ENCODE results near the gene FBXL7. TPM values are rescaled to one million over a fixed set of nuclear protein-coding genes. Genes with fewer than 3 reads are reported as not detected.

FBXL7 gene
- polyA plus RNA-seq, 1 donor (not counting 4 experiments of a cell fraction or from before 2014, with no cell fraction given), result 0.22 TPM

- no peak for FAIRE-seq
- H2AFZ ChIP-seq (ENCODE audit: control insufficient read depth, low read length), result no peak overlapping the region
These were observed 189.9 kb downstream of the FBXL7 start for GRCh38 chr5:15689836-15690235.

DNA sequence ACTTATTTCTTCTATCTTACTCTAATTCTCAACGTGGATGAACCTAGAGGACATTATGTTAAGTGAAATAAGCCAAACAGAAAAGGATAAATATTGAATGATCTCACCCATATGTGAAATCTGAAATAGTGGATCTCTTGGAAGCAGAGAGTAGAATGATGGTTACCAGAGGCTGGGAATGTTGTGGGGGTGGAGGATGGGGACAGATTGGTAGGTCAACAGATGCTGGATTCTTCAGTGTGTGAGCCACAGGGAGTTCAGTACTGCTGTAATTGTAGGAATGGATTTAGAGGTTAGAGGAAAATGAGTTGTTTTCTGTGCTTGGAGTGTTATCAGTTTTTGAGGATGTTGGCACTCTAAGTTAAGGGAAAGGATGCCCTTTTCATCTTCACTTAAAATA, 190.6 kb downstream of the FBXL7 start:
- no peaks in the 10 kb centered on the region for H4K20me1 ChIP-seq (ENCODE audit: control insufficient read depth, extremely low read depth, insufficient read depth, low read length)
- no peak overlapping the region for H3K27ac ChIP-seq (ENCODE audit: control insufficient read depth, insufficient read depth, low read length)
- H3K9ac ChIP-seq (ENCODE audit: control insufficient read depth, extremely low read depth, insufficient read depth, low read length), result no peak overlapping the region
- H3K4me3 ChIP-seq (ENCODE audit: control insufficient read depth in 2 of 3, extremely low read depth in 1 of 3, insufficient read depth in 2 of 3, low read depth in 1 of 3, low read length in 3 of 3), result no peak overlapping the region
- dilution Hi-C loops (cut with MboI; ENCODE audit: extremely low pct_ligation_motif_present, low sequenced_read_pairs), result no loop called here
- no peaks in the 10 kb centered on the region for H3K36me3 ChIP-seq (ENCODE audit: control insufficient read depth in 2 of 2, extremely low read depth in 1 of 2, insufficient read depth in 2 of 2, low read length in 2 of 2)
- H3K27me3 ChIP-seq (ENCODE audit: control insufficient read depth, extremely low read depth, insufficient read depth, low read length), result no peaks in the 10 kb centered on the region
- H2AFZ ChIP-seq (ENCODE audit: control insufficient read depth, low read length), result no peak overlapping the region
- H3K9me1 ChIP-seq (ENCODE audit: control insufficient read depth, extremely low read depth, insufficient read depth, low read length), result no peaks in the 10 kb centered on the region
- FAIRE-seq (no peak), DNase-seq (ENCODE audit: low read depth, low spot score) (no peak)
- TF ChIP-seq EZH2 (IDR thresholded peaks at IDR 0.05; ENCODE audit: low read length), result no peak
- TF ChIP-seq, protein P1, sequence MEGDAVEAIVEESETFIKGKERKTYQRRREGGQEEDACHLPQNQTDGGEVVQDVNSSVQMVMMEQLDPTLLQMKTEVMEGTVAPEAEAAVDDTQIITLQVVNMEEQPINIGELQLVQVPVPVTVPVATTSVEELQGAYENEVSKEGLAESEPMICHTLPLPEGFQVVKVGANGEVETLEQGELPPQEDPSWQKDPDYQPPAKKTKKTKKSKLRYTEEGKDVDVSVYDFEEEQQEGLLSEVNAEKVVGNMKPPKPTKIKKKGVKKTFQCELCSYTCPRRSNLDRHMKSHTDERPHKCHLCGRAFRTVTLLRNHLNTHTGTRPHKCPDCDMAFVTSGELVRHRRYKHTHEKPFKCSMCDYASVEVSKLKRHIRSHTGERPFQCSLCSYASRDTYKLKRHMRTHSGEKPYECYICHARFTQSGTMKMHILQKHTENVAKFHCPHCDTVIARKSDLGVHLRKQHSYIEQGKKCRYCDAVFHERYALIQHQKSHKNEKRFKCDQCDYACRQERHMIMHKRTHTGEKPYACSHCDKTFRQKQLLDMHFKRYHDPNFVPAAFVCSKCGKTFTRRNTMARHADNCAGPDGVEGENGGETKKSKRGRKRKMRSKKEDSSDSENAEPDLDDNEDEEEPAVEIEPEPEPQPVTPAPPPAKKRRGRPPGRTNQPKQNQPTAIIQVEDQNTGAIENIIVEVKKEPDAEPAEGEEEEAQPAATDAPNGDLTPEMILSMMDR (optimal IDR thresholded peaks at IDR 0.05 in 1 of 3, IDR thresholded peaks at IDR 0.05 in 1 of 3, conservative IDR thresholded peaks at IDR 0.05 in 1 of 3; ENCODE audit: extremely low read depth in 1 of 3, insufficient read depth in 2 of 3, low read length in 3 of 3), result no peak
- H3K9me3 ChIP-seq (ENCODE audit: control insufficient read depth, low read depth, low read length), result peaks cover 2% of the 10 kb centered on the region
- H3K4me2 ChIP-seq (ENCODE audit: control insufficient read depth, extremely low read depth, insufficient read depth, low read depth, low read length), result no peak overlapping the region
- no peaks in the 10 kb centered on the region for H3K79me2 ChIP-seq (ENCODE audit: control insufficient read depth, insufficient read depth, low read length)
- H3K4me1 ChIP-seq (ENCODE audit: control insufficient read depth, extremely low read depth, insufficient read depth, low read length), result no peaks in the 10 kb centered on the region

More at GRCh38 chr5:15689836-15690235, 189.9 kb downstream of the FBXL7 start:
- H3K27ac ChIP-seq (ENCODE audit: control insufficient read depth, insufficient read depth, low read length), result no peak overlapping the region
- no peaks in the 10 kb centered on the region for H3K79me2 ChIP-seq (ENCODE audit: control insufficient read depth, insufficient read depth, low read length)
- no peak overlapping the region for H3K9ac ChIP-seq (ENCODE audit: control insufficient read depth, extremely low read depth, insufficient read depth, low read length)
- no peaks in the 10 kb centered on the region for H4K20me1 ChIP-seq (ENCODE audit: control insufficient read depth, extremely low read depth, insufficient read depth, low read length)
- peaks cover 2% of the 10 kb centered on the region for H3K9me3 ChIP-seq (ENCODE audit: control insufficient read depth, low read depth, low read length)
- dilution Hi-C loops (cut with MboI; ENCODE audit: extremely low pct_ligation_motif_present, low sequenced_read_pairs), result no loop called here
- no peaks in the 10 kb centered on the region for H3K9me1 ChIP-seq (ENCODE audit: control insufficient read depth, extremely low read depth, insufficient read depth, low read length)
- no peak for TF ChIP-seq EZH2 (IDR thresholded peaks at IDR 0.05; ENCODE audit: low read length)
- TF ChIP-seq, protein P1 (optimal IDR thresholded peaks at IDR 0.05 in 1 of 3, IDR thresholded peaks at IDR 0.05 in 1 of 3, conservative IDR thresholded peaks at IDR 0.05 in 1 of 3; ENCODE audit: extremely low read depth in 1 of 3, insufficient read depth in 2 of 3, low read length in 3 of 3), result no peak
- H3K36me3 ChIP-seq (ENCODE audit: control insufficient read depth in 2 of 2, extremely low read depth in 1 of 2, insufficient read depth in 2 of 2, low read length in 2 of 2), result no peaks in the 10 kb centered on the region
- H3K4me2 ChIP-seq (ENCODE audit: control insufficient read depth, extremely low read depth, insufficient read depth, low read depth, low read length), result no peak overlapping the region
- no peak overlapping the region for H3K4me3 ChIP-seq (ENCODE audit: control insufficient read depth in 2 of 3, extremely low read depth in 1 of 3, insufficient read depth in 2 of 3, low read depth in 1 of 3, low read length in 3 of 3)
- no peaks in the 10 kb centered on the region for H3K4me1 ChIP-seq (ENCODE audit: control insufficient read depth, extremely low read depth, insufficient read depth, low read length)
- H3K27me3 ChIP-seq (ENCODE audit: control insufficient read depth, extremely low read depth, insufficient read depth, low read length), result no peaks in the 10 kb centered on the region
- DNase-seq (ENCODE audit: low read depth, low spot score), result no peak
